ENCODE measurements around the gene TAF4B. TPM values are rescaled to one million over a fixed set of nuclear protein-coding genes. Genes with fewer than 3 reads are reported as not detected.

The TAF4B gene
- total RNA-seq, 3 donors from 2014 or later (not counting 1 experiment from before 2014, with no cell fraction given), result 1.5 to 3.3 (median 1.7) TPM

DNA sequence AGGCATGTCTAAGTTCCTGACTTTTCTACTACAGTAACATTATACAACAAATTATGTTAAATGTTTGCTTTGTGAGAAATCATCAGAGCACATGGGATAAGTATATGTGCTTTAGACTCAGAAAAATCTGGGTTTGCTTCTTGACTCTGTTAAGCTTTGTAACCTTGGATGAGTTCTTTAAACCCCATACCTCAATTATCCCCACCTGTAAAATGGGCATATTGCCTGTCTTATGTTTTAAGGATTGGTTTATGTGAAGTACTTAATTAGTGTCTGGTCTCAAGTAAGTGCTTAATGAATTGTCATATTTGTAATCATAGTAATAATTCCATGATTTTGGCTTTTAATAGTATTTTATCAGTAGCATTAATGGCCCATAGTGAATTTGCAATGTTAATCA lies 135.8 kb downstream of the TAF4B start:
- ATAC-seq, result no peak
- H3K4me3 ChIP-seq (ENCODE audit: low read length), result no peak overlapping the region
- no peaks in the 10 kb centered on the region for H3K36me3 ChIP-seq (ENCODE audit: control insufficient read depth, insufficient read depth, low read length)
- no peak for TF ChIP-seq CTCF (IDR thresholded peaks at IDR 0.05)
- no peaks in the 10 kb centered on the region for H3K4me1 Mint-ChIP-seq
- H3K27me3 Mint-ChIP-seq (ENCODE audit: low read depth in 2 of 2), result no peaks in the 10 kb centered on the region
- H3K9me3 ChIP-seq (ENCODE audit: control insufficient read depth, insufficient read depth, low read length), result no peaks in the 10 kb centered on the region
- H3K27ac ChIP-seq (ENCODE audit: low read length), result no peak overlapping the region
- H3K9me3 Mint-ChIP-seq, result no peaks in the 10 kb centered on the region
- no peak for DNase-seq
- no peaks in the 10 kb centered on the region for H3K27me3 ChIP-seq (ENCODE audit: control insufficient read depth, insufficient read depth, low read length)
- H3K36me3 Mint-ChIP-seq, result no peaks in the 10 kb centered on the region
- intact Hi-C loops (cut with micrococcal nuclease), result no loop called here
- H3K4me1 ChIP-seq (ENCODE audit: control insufficient read depth, insufficient read depth, low read length), result no peaks in the 10 kb centered on the region
- H3K27ac Mint-ChIP-seq, result no peak overlapping the region
- no peak overlapping the region for H3K4me3 Mint-ChIP-seq

DNA sequence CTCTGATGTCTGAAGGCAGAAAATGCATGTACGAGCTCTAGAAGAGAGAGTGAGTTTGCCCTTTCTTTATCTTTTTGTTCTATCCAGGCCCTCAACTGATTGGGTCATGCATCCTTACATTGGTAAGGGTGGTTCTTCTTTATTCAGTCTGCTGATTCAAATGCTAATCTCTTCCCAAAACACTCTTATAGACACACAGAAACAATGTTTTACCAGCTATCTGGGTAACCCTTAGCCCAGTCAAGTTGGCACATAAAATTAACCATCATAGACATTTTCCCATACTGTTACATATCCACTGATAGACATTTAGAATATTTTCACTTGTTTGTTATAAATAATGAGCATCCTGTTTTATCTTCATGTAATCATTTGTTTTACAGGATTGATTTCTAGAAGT lies 141.2 kb downstream of the TAF4B start:
- TF ChIP-seq CTCF (IDR thresholded peaks at IDR 0.05), result no peak
- no peak for ATAC-seq
- Mint-ChIP-seq H3K27me3 (ENCODE audit: low read depth in 2 of 2) (no peaks in the 10 kb centered on the region), H3K4me1 (no peaks in the 10 kb centered on the region), H3K4me3 (no peak overlapping the region), H3K27ac (no peak overlapping the region), H3K9me3 (no peaks in the 10 kb centered on the region), H3K36me3 (no peaks in the 10 kb centered on the region)
- H3K27ac ChIP-seq (ENCODE audit: low read length), result no peak overlapping the region
- H3K27me3 ChIP-seq (ENCODE audit: control insufficient read depth, insufficient read depth, low read length), result no peaks in the 10 kb centered on the region
- H3K4me3 ChIP-seq (ENCODE audit: low read length), result no peak overlapping the region
- 88% methylated on average over 1 of the region's 1 CpG for WGBS (ENCODE audit: insufficient coverage)
- DNase-seq, result no peak
- intact Hi-C loops (cut with micrococcal nuclease), result no loop called here
- H3K36me3 ChIP-seq (ENCODE audit: control insufficient read depth, insufficient read depth, low read length), result no peaks in the 10 kb centered on the region
- H3K4me1 ChIP-seq (ENCODE audit: control insufficient read depth, insufficient read depth, low read length), result no peaks in the 10 kb centered on the region
- H3K9me3 ChIP-seq (ENCODE audit: control insufficient read depth, insufficient read depth, low read length), result no peaks in the 10 kb centered on the region

GRCh38 chr18:26370037-26370436 lies 143.8 kb downstream of the TAF4B start:
- Mint-ChIP-seq H3K36me3 (no peaks in the 10 kb centered on the region), H3K9me3 (peaks cover 0 to 2% of the 10 kb centered on the region in 2 donors), H3K4me1 (no peaks in the 10 kb centered on the region), H3K4me3 (no peak overlapping the region), H3K27ac (no peak overlapping the region), H3K27me3 (ENCODE audit: low read depth in 2 of 2) (no peaks in the 10 kb centered on the region)
- TF ChIP-seq CTCF (IDR thresholded peaks at IDR 0.05), result no peak
- Histone ChIP-seq H3K27me3 (ENCODE audit: control insufficient read depth, insufficient read depth, low read length) (no peaks in the 10 kb centered on the region), H3K4me1 (ENCODE audit: control insufficient read depth, insufficient read depth, low read length) (no peaks in the 10 kb centered on the region), H3K9me3 (ENCODE audit: control insufficient read depth, insufficient read depth, low read length) (no peaks in the 10 kb centered on the region), H3K36me3 (ENCODE audit: control insufficient read depth, insufficient read depth, low read length) (no peaks in the 10 kb centered on the region), H3K27ac (ENCODE audit: low read length) (no peak overlapping the region), H3K4me3 (ENCODE audit: low read length) (no peak overlapping the region)
- 95% methylated on average over 1 of the region's 1 CpG for WGBS (ENCODE audit: insufficient coverage)
- intact Hi-C loops (cut with micrococcal nuclease), result no loop called here
- DNase-seq, result no peak
- no peak for ATAC-seq

DNA sequence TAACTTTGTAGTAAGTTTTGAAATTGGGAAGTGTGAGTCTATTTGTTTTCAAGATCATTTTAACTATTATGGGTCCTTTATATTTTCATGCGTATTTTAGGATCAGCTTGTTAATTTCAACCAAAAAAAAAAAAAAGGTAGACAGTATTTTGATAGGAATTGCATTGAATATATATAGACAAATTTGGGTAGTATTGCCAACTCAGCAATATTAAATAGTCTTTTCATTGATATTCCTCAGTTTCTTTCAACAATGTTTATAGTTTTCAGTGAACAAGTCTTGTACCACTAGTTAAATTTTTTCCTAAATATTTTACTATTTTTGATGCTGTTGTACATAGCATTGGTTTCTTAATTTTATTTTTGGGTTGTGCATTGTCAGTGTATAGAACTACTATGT lies 149.9 kb downstream of the TAF4B start:
- H3K36me3 Mint-ChIP-seq, result no peaks in the 10 kb centered on the region
- no peak for ATAC-seq
- WGBS (ENCODE audit: insufficient coverage), result 100% methylated on average over 1 of the region's 1 CpG
- intact Hi-C loops (cut with micrococcal nuclease), result no loop called here
- no peaks in the 10 kb centered on the region for H3K27me3 ChIP-seq (ENCODE audit: control insufficient read depth, insufficient read depth, low read length)
- no peaks in the 10 kb centered on the region for H3K9me3 ChIP-seq (ENCODE audit: control insufficient read depth, insufficient read depth, low read length)
- H3K9me3 Mint-ChIP-seq, result peaks cover 0 to 2% of the 10 kb centered on the region in 2 donors
- H3K27ac Mint-ChIP-seq, result no peak overlapping the region
- H3K4me1 ChIP-seq (ENCODE audit: control insufficient read depth, insufficient read depth, low read length), result no peaks in the 10 kb centered on the region
- H3K27me3 Mint-ChIP-seq (ENCODE audit: low read depth in 2 of 2), result no peaks in the 10 kb centered on the region
- H3K27ac ChIP-seq (ENCODE audit: low read length), result no peak overlapping the region
- no peaks in the 10 kb centered on the region for H3K36me3 ChIP-seq (ENCODE audit: control insufficient read depth, insufficient read depth, low read length)
- no peak for DNase-seq
- H3K4me1 Mint-ChIP-seq, result no peaks in the 10 kb centered on the region
- TF ChIP-seq CTCF (IDR thresholded peaks at IDR 0.05), result no peak
- H3K4me3 Mint-ChIP-seq, result no peak overlapping the region
- H3K4me3 ChIP-seq (ENCODE audit: low read length), result no peak overlapping the region
